ENCODE data around the gene CALCR. TPM values are rescaled to one million over a fixed set of nuclear protein-coding genes. Genes with fewer than 3 reads are reported as not detected.

The CALCR gene
- total RNA-seq, 3 donors from 2014 or later: not detected

DNA sequence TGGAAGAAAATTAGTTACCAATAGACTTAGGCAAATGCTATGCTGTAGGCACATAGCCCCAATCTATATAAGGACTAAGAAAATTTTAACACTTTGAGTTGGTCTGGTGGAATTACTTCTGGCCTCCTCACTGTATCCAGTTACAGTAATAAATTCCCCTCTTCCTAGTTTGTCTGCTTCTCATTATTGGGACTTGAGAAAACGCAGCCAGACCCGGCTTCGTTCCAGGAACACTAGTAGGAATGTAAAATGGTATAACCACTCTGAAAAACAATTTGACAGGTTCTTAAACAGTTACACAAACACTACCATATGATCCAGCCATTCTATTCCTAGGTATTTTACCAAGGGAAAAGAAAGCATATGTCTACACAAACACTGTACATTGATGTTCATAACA is 192.2 kb downstream of the CALCR start:
- ATAC-seq (no peak), DNase-seq (no peak)
- Mint-ChIP-seq H3K4me3 (no peak overlapping the region), H3K27me3 (ENCODE audit: low read depth) (peaks cover 4% of the 10 kb centered on the region), H3K9me3 (no peaks in the 10 kb centered on the region), H3K4me1 (ENCODE audit: low read depth) (no peaks in the 10 kb centered on the region), H3K36me3 (ENCODE audit: insufficient read depth) (no peaks in the 10 kb centered on the region)

DNA sequence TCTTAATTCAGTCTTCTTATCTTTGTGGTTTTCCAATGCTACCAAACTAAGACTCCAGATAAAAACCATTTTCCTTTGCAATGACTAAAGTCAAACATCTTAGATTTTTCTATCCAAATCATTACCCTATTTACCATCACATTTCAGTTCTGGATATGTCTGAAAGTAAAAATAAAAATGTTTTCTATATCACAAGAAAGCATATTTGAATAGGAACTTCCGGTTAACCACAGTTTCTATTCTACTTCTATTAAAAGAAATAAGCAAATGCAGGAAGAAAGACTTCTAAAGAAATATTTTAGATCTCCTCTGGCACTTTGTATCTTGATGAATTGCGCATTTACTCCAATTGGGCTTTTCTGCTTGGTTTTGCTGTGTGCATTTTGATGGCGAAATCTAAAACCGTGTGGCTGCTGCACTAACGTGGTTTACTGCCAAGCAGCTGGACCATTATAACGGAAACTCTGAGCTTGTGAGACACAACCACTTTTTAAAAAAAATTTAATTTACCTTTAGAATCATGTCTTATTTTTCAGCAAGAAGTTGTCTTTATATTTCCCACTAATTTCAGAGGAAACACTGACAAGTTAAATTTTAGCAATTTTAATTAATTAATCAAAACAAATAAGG is 196.3 kb downstream of the CALCR start:
- no peak overlapping the region for H3K4me3 Mint-ChIP-seq
- ATAC-seq (no peak), DNase-seq (no peak)
- H3K36me3 Mint-ChIP-seq (ENCODE audit: insufficient read depth): no peaks in the 10 kb centered on the region
- no peaks in the 10 kb centered on the region for H3K4me1 Mint-ChIP-seq (ENCODE audit: low read depth)
- H3K9me3 Mint-ChIP-seq: no peaks in the 10 kb centered on the region
- peaks cover 8% of the 10 kb centered on the region for H3K27me3 Mint-ChIP-seq (ENCODE audit: low read depth)

DNA sequence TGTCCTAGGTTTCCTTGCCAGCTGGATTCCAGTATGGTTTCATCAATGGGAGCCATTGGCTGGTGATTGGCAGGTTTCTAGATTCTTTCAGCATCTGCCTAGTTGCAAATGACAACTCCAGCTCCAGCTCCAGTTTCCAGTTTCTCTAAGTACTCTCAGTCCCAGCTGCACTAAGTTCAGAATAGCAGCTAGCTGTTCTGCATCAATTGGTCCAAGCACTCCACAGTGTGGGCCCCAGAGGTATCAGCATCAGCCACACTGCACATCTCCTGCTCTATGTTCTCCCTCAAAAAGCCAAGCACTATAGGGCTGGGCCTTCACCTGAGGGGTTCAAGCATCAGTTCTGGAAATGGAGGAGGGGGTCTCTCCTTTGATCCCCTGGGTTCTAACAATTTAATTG is 198.9 kb downstream of the CALCR start:
- ATAC-seq: no peak

More for the DNA sequence above, 198.9 kb downstream of the CALCR start:
- Mint-ChIP-seq H3K4me3 (no peak overlapping the region), H3K27me3 (ENCODE audit: low read depth) (peaks cover 20% of the 10 kb centered on the region), H3K9me3 (peaks cover 4% of the 10 kb centered on the region), H3K36me3 (ENCODE audit: insufficient read depth) (no peaks in the 10 kb centered on the region), H3K4me1 (ENCODE audit: low read depth) (no peaks in the 10 kb centered on the region)
- DNase-seq: no peak

Measured in activated T-cell treated with anti-CD3 and anti-CD28 coated beads, Interleukin-2, amount 50 U/mL, for 4 hours (primary cell).